Astrocyte of the hippocampus (primary cell): ENCODE measurements around the gene MYO10.

ENCODE experiments used
- DNase-seq: peaks from one replicate; pipeline ENCODE4 v3.0.0; 2011; ENCODE audit warnings: low read depth, low spot score

MYO10 gene

DNA sequence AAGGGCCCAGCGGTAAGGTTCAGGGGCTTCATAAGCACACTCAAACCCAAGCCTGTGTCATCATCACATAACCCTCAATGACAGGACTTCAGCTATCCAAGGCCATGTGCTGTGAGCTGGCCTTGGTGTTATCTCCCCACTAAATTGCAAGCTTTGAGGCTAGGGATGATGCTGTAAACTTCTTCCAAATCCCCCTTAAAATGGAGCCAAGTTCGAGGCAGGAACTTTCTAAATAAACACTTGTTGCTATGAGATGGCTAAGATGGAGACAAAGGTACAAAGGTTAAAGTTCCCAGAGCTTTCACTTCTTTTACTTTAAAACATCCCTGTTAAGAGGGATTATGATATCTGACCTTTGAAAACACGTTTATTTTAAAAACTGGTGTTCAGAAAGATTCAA lies 123.6 kb downstream of the MYO10 start:
- DNase-seq, result no peak

- no peak for DNase-seq
These were observed 125.8 kb downstream of the MYO10 start for GRCh38 chr5:16810208-16810854.

- peak; percentile 93 for DNase-seq
These were observed 126.5 kb downstream of the MYO10 start for GRCh38 chr5:16809395-16810207.

DNA sequence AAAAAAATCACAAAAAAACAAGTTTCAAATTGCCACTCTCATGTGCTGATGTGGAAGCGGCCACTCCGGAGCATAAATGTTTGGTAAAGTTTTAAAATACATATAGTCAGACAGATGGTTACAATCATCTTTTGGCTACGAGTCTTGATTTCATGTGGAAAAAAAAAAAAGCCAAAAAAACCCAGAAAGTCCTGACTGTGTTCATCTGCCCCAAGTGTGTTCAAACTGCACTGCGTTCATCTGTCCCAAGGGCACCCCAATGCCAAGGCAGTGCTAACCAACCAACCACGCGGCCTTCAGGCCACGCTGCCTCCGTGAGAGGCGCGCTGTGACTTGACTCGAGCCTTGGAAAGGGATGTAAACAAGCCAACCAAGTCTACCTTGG lies 127.1 kb downstream of the MYO10 start:
- DNase-seq, result no peak

GRCh38 chr5:16808021-16808420 lies 128.1 kb downstream of the MYO10 start:
- no peak for DNase-seq

GRCh38 chr5:16807547-16807864 lies 128.6 kb downstream of the MYO10 start:
- no peak for DNase-seq

- no peak for DNase-seq
These were observed 129.2 kb downstream of the MYO10 start for GRCh38 chr5:16806711-16807546.

DNA sequence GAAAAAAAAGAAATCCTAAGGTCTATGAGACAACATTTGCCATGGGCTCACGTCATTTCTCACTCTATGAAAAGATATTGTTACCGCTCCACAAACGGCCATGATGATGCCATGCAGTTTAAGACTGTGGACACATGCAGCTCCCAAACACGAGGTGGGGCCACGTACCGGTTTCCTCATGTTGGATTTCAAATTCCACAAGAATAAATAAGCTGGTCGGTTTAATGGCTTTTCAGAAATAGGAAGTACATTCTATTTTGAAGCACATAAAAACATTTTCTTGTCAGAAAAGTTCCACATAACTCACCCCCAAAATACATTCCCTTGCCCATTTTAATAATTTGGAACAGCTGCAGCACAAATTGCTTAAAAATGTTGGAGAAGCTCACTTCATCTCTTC lies 130.6 kb downstream of the MYO10 start:
- DNase-seq, result no peak

GRCh38 chr5:16803831-16804230 lies 132.3 kb downstream of the MYO10 start:
- DNase-seq, result no peak

DNA sequence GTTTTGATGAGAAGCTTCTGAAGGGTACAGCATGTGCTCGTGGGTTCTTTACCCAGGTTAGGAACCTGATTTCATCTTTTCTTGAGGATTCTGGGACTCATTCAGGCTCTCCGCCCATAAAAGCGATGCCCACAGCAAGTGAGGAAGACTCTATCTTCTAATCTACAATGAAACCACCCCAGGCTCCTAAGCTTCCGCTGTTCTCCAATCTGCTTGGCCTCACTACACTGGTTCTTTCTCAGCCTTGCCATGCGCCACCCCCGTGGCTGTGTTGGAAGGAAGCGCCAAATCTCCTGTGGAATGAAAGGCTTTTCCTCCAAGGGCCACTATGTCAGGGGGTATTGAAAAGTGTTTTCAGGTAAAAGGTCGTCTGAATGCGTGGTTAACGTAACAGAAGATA lies 135.6 kb downstream of the MYO10 start:
- DNase-seq, result no peak

DNA sequence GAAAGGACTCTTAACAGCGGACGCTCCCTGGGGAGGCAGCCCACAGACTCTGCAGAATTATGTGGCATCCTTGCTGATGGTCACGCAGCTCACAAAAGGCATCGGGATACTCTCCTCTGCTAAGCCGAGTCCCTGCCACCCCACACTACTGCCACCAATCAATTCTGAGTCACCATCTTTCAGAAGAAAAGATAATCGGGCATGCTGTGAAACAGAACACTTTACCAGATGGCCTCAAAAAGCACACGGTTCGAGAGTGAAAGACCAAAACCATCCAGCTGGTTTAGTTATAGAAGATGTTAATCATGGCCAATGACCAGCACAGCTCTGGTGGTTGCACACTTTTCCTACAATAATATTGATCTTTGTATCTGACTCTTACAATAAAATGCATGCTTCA lies 136.3 kb downstream of the MYO10 start:
- DNase-seq, result no peak

DNA sequence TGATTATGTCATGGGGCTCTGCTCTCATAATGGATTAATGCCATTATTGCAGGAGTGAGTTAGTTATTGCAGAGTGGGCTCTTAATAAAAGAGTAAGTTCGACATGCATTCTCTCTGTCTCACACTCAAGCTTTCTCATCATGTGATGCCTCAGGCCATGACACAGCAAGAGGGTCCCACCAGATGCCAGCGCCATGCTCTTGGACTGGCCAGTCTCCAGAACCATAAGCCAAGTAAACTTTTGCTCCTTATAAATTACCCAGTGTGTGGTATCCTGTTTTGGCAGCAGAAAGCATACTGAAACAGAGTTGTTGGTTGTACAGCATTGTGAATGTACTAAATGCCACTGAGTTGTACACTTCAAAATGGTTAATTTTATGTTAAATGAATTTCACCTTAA lies 138.1 kb downstream of the MYO10 start:
- DNase-seq, result peak; percentile 51

DNA sequence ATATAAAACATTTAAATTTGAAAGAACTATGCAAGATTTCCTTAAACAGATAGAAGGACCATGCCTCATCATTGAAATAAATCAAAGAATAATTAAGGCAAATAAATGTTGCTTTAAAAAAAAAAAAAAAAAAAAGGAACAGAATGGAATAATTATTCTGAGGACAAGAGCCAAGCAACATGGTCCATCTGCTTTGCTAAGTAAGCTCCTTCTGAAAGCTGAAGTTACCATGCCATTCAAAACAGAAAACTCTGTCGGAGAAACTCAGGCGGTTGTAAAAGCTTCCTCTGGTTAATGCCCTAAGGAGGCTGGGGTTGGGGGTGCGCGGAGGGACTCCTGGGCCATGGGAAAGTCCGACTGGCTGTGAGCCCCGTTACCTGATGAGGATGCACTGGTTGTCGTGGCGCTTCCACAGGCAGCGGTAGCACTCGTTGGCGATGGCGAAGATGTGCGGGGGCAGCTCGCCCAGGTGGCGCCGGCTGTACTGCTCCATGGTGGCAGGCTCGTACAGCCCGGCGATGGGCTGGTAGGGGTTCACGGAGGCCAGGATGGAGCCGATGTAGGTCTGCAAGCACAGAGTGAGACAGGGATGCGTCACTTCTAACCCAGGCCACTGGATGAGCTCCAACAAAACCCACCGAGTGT lies 141.7 kb downstream of the MYO10 start:
- DNase-seq, result no peak

DNA sequence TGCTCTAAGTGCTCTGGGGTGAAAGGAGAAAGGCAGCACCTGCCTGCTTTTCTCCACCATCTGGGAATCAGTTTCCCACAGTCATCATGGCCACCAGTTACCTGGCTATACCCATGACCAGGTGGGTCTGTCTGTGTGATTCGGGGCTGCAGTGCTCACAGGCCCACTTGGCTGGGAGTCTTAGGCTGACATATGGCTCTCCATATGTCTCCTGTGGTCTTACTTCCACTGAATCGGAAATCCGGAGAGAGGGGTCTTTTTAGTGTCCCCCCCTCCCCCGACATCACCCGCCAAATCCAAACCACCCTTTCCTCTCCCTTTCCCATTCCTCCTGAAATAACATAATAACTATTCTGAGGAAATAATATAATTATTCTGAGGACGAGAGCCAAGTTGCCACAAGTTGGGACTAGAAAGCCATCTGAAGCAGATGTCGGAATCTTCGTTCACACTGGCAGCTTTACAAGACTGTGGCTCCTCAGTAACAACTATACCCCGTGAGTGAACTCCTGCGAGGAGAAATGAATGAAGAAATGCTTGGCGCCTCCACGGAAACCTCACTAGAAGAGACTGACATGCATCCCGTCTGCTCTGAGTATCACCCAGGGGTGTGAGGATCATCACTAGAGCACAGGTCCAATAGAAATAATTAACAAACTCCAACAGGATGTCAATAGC lies 143.4 kb downstream of the MYO10 start:
- DNase-seq, result no peak

GRCh38 chr5:16791904-16792597 lies 144.0 kb downstream of the MYO10 start:
- no peak for DNase-seq

- DNase-seq, result peak; percentile 76
These were observed 144.9 kb downstream of the MYO10 start for GRCh38 chr5:16791036-16791705.

- no peak for DNase-seq
These were observed 147.1 kb downstream of the MYO10 start for GRCh38 chr5:16788957-16789356.

DNA sequence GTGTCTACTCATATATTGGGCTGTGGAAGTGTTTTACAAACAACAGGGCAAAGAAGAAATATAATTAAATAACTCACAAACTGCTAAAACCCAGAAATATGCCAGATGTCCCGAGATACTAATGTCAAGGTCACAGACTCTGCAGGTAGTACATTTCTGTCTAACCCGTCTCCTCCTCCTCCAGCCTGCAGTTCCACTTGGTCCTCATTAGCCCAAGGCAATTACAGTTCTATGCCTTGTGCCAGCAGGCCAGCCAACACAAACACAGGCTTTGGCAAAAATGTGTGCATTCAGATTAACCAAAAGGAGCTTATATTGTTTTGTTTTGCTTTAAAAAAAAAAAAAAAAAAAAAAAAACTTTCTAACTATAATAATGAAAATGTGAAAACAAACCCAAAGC lies 148.8 kb downstream of the MYO10 start:
- peak; percentile 78 for DNase-seq

DNA sequence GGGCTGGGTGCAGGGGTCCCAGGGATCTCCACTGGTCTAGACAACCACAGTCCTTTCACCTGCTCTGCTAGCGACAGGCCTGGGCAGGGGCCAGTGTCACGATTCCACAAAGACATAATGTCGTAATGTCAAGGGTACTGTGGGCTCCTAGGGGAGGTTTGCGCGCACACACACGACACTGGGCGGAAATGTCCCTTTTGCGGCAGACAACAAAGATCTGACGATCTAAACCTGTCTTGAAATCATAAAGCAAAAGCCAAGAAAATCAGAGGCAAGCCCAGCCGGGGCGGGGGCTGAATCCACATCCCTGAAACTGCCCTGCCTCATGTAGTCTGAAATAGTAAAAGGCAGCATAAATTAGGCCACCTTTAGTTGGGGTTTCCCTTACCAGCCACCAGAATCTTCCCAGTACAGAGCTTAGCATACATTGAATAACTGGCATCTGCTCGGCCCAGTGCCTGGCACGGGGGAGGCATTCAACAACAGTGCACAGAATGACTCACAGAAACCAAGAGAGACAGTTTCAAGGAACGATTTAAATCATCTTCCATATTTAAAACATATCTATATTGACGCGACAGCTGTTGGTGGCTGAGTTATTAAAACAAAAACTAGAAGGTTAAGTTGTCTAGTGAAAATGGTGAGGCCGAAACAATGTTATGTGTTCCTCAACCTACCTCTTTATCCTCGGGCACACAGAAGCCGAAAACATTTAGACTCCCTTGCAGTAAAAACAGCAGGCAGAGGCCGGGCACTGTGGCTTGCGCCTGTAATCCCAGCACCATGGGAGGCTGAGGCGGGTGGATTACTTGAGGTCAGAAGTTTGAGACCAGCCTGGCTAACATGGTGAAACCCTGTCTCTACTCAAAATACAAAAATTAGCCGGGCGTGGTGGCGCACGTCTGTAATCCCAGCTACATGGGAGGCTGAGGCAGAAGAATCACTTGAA lies 151.0 kb downstream of the MYO10 start:
- DNase-seq, result peak; percentile 43
